ENCODE data around the gene SUSD6.

GRCh38 chr14:69610020-69610873 is 1.1 kb upstream of the SUSD6 start:
- TF ChIP-seq MXI1 (IDR thresholded peaks at IDR 0.05; ENCODE audit: low read depth, low read length), result no peak
- TF ChIP-seq REST (IDR thresholded peaks at IDR 0.05; ENCODE audit: low read depth, low read length), result no peak
- no peak for TF ChIP-seq SIN3A (IDR thresholded peaks at IDR 0.05; ENCODE audit: borderline replicate concordance, low read depth, low read length)
- no peak for TF ChIP-seq TAF1 (IDR thresholded peaks at IDR 0.05; ENCODE audit: borderline replicate concordance, low read depth, low read length)
- no peak for TF ChIP-seq CTCF (IDR thresholded peaks at IDR 0.05)
- TF ChIP-seq, protein P1, sequence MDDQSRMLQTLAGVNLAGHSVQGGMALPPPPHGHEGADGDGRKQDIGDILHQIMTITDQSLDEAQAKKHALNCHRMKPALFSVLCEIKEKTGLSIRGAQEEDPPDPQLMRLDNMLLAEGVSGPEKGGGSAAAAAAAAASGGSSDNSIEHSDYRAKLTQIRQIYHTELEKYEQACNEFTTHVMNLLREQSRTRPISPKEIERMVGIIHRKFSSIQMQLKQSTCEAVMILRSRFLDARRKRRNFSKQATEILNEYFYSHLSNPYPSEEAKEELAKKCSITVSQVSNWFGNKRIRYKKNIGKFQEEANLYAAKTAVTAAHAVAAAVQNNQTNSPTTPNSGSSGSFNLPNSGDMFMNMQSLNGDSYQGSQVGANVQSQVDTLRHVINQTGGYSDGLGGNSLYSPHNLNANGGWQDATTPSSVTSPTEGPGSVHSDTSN (IDR thresholded peaks at IDR 0.05), result no peak
- no peak for TF ChIP-seq YY1 (IDR thresholded peaks at IDR 0.05; ENCODE audit: low read depth)
- TF ChIP-seq CHD2 (IDR thresholded peaks at IDR 0.05; ENCODE audit: low read length, partially characterized antibody), result no peak
- no peak for TF ChIP-seq POLR2AphosphoS5 (IDR thresholded peaks at IDR 0.05; ENCODE audit: low read depth, low read length)
- TF ChIP-seq NRF1 (IDR thresholded peaks at IDR 0.05; ENCODE audit: low read depth, low read length), result no peak
